ENCODE results near the gene POLD3. TPM values are rescaled to one million over a fixed set of nuclear protein-coding genes. Genes with fewer than 3 reads are reported as not detected.

The POLD3 gene
- total and polyA plus RNA-seq, 2 of the 8 experiments (the other 6 are each of a cell fraction or from before 2014, with no cell fraction given), result 18.1 to 29.3 TPM

GRCh38 chr11:74579577-74580270 is 12.7 kb upstream of the POLD3 start:
- H2BK5ac ChIP-seq (ENCODE audit: low read depth, low read length), result no peak overlapping the region
- no peaks in the 10 kb centered on the region for H3K27me3 ChIP-seq (replicated peaks in 1 of 4; ENCODE audit: control insufficient read depth in 3 of 4, extremely low read depth in 1 of 4, insufficient read depth in 3 of 4, low read length in 3 of 4)
- no peaks in the 10 kb centered on the region for H3K9me3 ChIP-seq (ENCODE audit: insufficient read depth in 2 of 2, low read depth in 1 of 2, low read length in 1 of 2)
- POLR2A ChIA-PET (ENCODE audit: partially characterized antibody), result no interaction called here
- H3K4me1 ChIP-seq (replicated peaks in 1 of 4; ENCODE audit: control insufficient read depth in 3 of 4, insufficient read depth in 4 of 4, low read length in 3 of 4), result no peaks in the 10 kb centered on the region
- FAIRE-seq, result no peak
- no peak overlapping the region for H2BK120ac ChIP-seq (replicated peaks; ENCODE audit: low read depth, low read length)
- H3K79me2 ChIP-seq (ENCODE audit: control insufficient read depth in 1 of 2, insufficient read depth in 2 of 2, low read length in 2 of 2), result no peaks in the 10 kb centered on the region
- TF ChIP-seq EGR1 (IDR thresholded peaks at IDR 0.05; ENCODE audit: borderline replicate concordance, low read depth, low read length) (no peak), BRCA1 (IDR thresholded peaks at IDR 0.05; ENCODE audit: low read depth, low read length) (no peak), CREB1 (IDR thresholded peaks at IDR 0.05) (no peak), SP2 (IDR thresholded peaks at IDR 0.05; ENCODE audit: low read length) (no peak), ATF2 (IDR thresholded peaks at IDR 0.05; ENCODE audit: low read length) (no peak)
- CTCF ChIA-PET (ENCODE audit: partially characterized antibody), result interaction anchor here (0.6 to 1.4 kb wide), 4 partner anchors 9 to 560 kb away, joined by 3 to 7 read pairs (median 4); no protein-coding TSS in a partner anchor
- no peaks in the 10 kb centered on the region for H3K36me3 ChIP-seq (ENCODE audit: control insufficient read depth in 2 of 4, insufficient read depth in 4 of 4, low read length in 3 of 4)
- no peak overlapping the region for H3K56ac ChIP-seq (replicated peaks; ENCODE audit: insufficient read length, low read depth, low read length)
- H3K14ac ChIP-seq (ENCODE audit: insufficient read length), result no peak overlapping the region
- H4K5ac ChIP-seq (ENCODE audit: insufficient read length, low read depth, low read length), result no peak overlapping the region
- no peak overlapping the region for H3K4me2 ChIP-seq (ENCODE audit: insufficient read depth in 1 of 2, low read depth in 2 of 2, low read length in 2 of 2)
- H3K4ac ChIP-seq (replicated peaks; ENCODE audit: insufficient read length, low read depth, low read length), result no peak overlapping the region
- no peaks in the 10 kb centered on the region for H3K23me2 ChIP-seq (ENCODE audit: low read depth, low read length)
- no peak overlapping the region; the same call in 1 of the 2 replicates for H3K27ac ChIP-seq (ENCODE audit: low read depth, low read length)
- WGBS, 2 experiments (ENCODE audit: extremely low coverage in 1 of 2, insufficient coverage in 1 of 2, insufficient read length in 1 of 2, insufficient replicate concordance in 2 of 2, low coverage in 1 of 2, low lambda C conversion rate in 2 of 2, missing lambda C conversion rate in 1 of 2), result 89% methylated on average over 6 of the region's 6 CpGs; no CpG with 5 or more reads in 1 of the 2 experiments
- H2AFZ ChIP-seq (ENCODE audit: low read length), result no peak overlapping the region
- H2BK20ac ChIP-seq (ENCODE audit: low read length), result no peak overlapping the region
- H3K18ac ChIP-seq (ENCODE audit: extremely low read depth, low read length), result no peak overlapping the region
- no peak overlapping the region for H4K91ac ChIP-seq (replicated peaks; ENCODE audit: insufficient read length, low read length)
- H2BK12ac ChIP-seq (ENCODE audit: low read depth, low read length), result no peak overlapping the region
- no peak overlapping the region for H4K8ac ChIP-seq (ENCODE audit: extremely low read depth, insufficient read depth, low read length)
- H4K20me1 ChIP-seq (replicated peaks in 1 of 2; ENCODE audit: control insufficient read depth in 1 of 2, insufficient read depth in 2 of 2, low read length in 2 of 2), result no peaks in the 10 kb centered on the region
- no peak overlapping the region for H2AK5ac ChIP-seq (ENCODE audit: low read depth, low read length)
- no peak overlapping the region for H3K9ac ChIP-seq (replicated peaks in 1 of 4; ENCODE audit: extremely low read depth in 1 of 4, low read depth in 3 of 4, low read length in 3 of 4)
- no peak overlapping the region for H2BK15ac ChIP-seq (ENCODE audit: low read length)
- no peak overlapping the region for H3K23ac ChIP-seq (ENCODE audit: insufficient read length)
- no peaks in the 10 kb centered on the region for H3K79me1 ChIP-seq (ENCODE audit: low read depth, low read length)
- no peak for DNase-seq (ENCODE audit: low read depth in 1 of 2, low spot score in 2 of 2)
- H3K4me3 ChIP-seq (ENCODE audit: extremely low read depth in 1 of 4, insufficient read depth in 2 of 4, low read depth in 3 of 4, low read length in 4 of 4), result no peak overlapping the region
